ENCODE measurements around the gene GRID1.

- no peak for TF ChIP-seq SUZ12 (IDR thresholded peaks at IDR 0.05; ENCODE audit: extremely low read depth, insufficient read depth, insufficient read length)
- TF ChIP-seq ZNF274 (IDR thresholded peaks at IDR 0.05; ENCODE audit: low read depth, low read length) = no peak
Measured at GRCh38 chr10:86283466-86284287, 82.9 kb downstream of the GRID1 start.
